ENCODE measurements around the gene CDKN1B. TPM values are rescaled to one million over a fixed set of nuclear protein-coding genes. Genes with fewer than 3 reads are reported as not detected.

Gene CDKN1B
- total RNA-seq, 1 experiment from 2014 or later = 27.7 TPM

DNA sequence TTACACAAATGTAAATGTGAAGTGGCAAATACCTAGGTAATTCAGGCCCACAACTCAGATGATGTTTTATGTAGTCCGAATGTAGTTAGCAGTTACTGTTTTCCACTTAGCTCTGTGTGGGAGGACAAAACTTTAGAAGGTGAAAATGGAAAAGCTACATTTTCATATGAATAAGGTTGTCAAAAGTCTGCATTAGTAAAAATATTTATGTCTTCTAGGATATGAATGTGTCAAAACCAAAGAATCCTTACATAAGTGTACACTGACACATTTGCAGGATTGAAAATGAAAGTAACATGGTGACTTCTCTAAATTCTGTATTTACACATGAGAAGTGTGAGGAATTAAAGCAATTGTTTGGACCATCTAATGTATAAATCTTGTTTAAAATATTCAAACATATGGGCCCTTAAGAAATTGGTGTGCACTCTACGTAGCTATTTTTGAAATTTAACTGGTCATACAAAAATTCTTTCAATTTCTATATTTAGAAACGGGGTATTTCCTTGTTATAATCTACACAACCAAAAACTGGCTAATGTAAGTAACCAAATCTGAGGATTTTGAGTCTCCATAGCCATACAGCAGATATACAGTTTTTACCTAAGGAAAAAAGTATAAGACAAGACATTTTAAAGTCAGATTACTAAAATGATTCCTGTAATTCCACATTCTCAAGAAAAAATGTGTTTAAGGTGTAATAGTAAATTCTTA, 5.4 kb downstream of the CDKN1B start:
- DNase-seq = no peak
- Histone ChIP-seq H3K4ac (ENCODE audit: low read depth, low read length) (no peak overlapping the region), H3K27ac (ENCODE audit: insufficient read length, low read depth, low read length) (no peak overlapping the region), H3K56ac (ENCODE audit: insufficient read length, low read depth, low read length) (no peak overlapping the region), H4K5ac (ENCODE audit: insufficient read length, low read depth, low read length) (no peak overlapping the region), H3K23ac (ENCODE audit: insufficient read length, low read depth, low read length) (no peak overlapping the region), H2AFZ (ENCODE audit: low read length) (no peak overlapping the region), H3T11ph (ENCODE audit: low read length) (no peak overlapping the region), H3K4me2 (ENCODE audit: insufficient read depth, insufficient read length, low read length) (no peak overlapping the region), H2AK5ac (ENCODE audit: insufficient read length, low read length) (no peak overlapping the region), H3K23me2 (ENCODE audit: insufficient read length, low read depth, low read length, poor library complexity, severe bottlenecking) (peaks cover 29% of the 10 kb centered on the region), H4K8ac (replicated peaks; ENCODE audit: insufficient read length, low read depth, low read length) (no peak overlapping the region), H4K20me1 (ENCODE audit: control insufficient read depth, insufficient read depth, insufficient read length) (no peaks in the 10 kb centered on the region), H3K9me3 (ENCODE audit: control insufficient read depth, low read depth, low read length) (no peaks in the 10 kb centered on the region), H3K4me1 (ENCODE audit: insufficient read depth, low read length) (0 out of 2 replicates have a peak, but pooled peaks cover 2% of the 10 kb centered on the region), H3K79me2 (ENCODE audit: insufficient read depth, low read length) (peaks cover 4% of the 10 kb centered on the region; the same call in 1 of the 2 replicates), H2BK5ac (ENCODE audit: insufficient read length, low read length) (no peak overlapping the region), H3K18ac (ENCODE audit: insufficient read length, low read depth, low read length) (no peak overlapping the region), H3K79me1 (ENCODE audit: insufficient read depth, low read depth, low read length, poor library complexity, severe bottlenecking) (no peaks in the 10 kb centered on the region), H4K91ac (ENCODE audit: insufficient read length, low read depth, low read length) (no peak overlapping the region), H2BK20ac (ENCODE audit: low read depth, low read length, poor library complexity, severe bottlenecking) (no peak overlapping the region), H3K14ac (ENCODE audit: insufficient read depth, low read length) (no peak overlapping the region), H3K27me3 (ENCODE audit: insufficient read depth, low read length) (no peaks in the 10 kb centered on the region), H2BK15ac (ENCODE audit: low read depth, low read length) (no peak overlapping the region), H2BK120ac (ENCODE audit: low read depth, low read length, poor library complexity, severe bottlenecking) (no peak overlapping the region), H3K9ac (ENCODE audit: extremely low read depth, insufficient read length, low read length) (no peak overlapping the region), H2BK12ac (ENCODE audit: insufficient read length, low read depth, low read length) (no peak overlapping the region)
- TF ChIP-seq, protein P1, sequence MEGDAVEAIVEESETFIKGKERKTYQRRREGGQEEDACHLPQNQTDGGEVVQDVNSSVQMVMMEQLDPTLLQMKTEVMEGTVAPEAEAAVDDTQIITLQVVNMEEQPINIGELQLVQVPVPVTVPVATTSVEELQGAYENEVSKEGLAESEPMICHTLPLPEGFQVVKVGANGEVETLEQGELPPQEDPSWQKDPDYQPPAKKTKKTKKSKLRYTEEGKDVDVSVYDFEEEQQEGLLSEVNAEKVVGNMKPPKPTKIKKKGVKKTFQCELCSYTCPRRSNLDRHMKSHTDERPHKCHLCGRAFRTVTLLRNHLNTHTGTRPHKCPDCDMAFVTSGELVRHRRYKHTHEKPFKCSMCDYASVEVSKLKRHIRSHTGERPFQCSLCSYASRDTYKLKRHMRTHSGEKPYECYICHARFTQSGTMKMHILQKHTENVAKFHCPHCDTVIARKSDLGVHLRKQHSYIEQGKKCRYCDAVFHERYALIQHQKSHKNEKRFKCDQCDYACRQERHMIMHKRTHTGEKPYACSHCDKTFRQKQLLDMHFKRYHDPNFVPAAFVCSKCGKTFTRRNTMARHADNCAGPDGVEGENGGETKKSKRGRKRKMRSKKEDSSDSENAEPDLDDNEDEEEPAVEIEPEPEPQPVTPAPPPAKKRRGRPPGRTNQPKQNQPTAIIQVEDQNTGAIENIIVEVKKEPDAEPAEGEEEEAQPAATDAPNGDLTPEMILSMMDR (conservative IDR thresholded peaks at IDR 0.05) = no peak
- Mint-ChIP-seq H3K4me3 (peak overlapping the region; percentile 75 to 87; a peak in 4 of 5 replicates), H3K9me3 (no peaks in the 10 kb centered on the region), H3K27me3 (ENCODE audit: low read depth) (peaks cover 3% of the 10 kb centered on the region), H3K4me1 (peaks cover 42 to 47% of the 10 kb centered on the region in 2 experiments), H3K27ac (no peak overlapping the region), H3K36me3 (ENCODE audit: insufficient read depth in 1 of 3, low read depth in 3 of 3) (peaks cover 15 to 38% (median 34%) of the 10 kb centered on the region in 3 experiments; a peak in 6 of 7 replicates)
- WGBS (ENCODE audit: extremely low coverage, insufficient read length, low lambda C conversion rate) = no CpG with 5 or more reads among the region's 3 CpGs

Measured in H9 (cell line).